ENCODE data around the gene ANKS1B. TPM values are rescaled to one million over a fixed set of nuclear protein-coding genes. Genes with fewer than 3 reads are reported as not detected.

Gene ANKS1B
- total RNA-seq, 1 experiment from 2014 or later, result 0.54 TPM

GRCh38 chr12:99282624-99283023, 702.1 kb downstream of the ANKS1B start:
- RAD21 ChIA-PET (ENCODE audit: low non-redundant PET in 1 of 2, low total read pairs in 2 of 2, uncharacterized antibody in 2 of 2, unreplicated experiment in 2 of 2), result no interaction called here
- no peaks in the 10 kb centered on the region for H3K79me2 ChIP-seq (ENCODE audit: insufficient read depth, low read length)
- intact Hi-C loops (cut with micrococcal nuclease), result no loop called here

More at GRCh38 chr12:99282624-99283023, 702.1 kb downstream of the ANKS1B start:
- Histone ChIP-seq H3K36me3 (ENCODE audit: control insufficient read depth in 1 of 2, insufficient read depth in 2 of 2, low read length in 2 of 2) (no peaks in the 10 kb centered on the region), H2AFZ (ENCODE audit: low read depth, low read length, poor library complexity, severe bottlenecking) (no peak overlapping the region), H3K9me3 (ENCODE audit: control insufficient read depth in 1 of 2, insufficient read depth in 1 of 2, low read depth in 1 of 2, low read length in 2 of 2) (no peaks in the 10 kb centered on the region), H3K27ac (ENCODE audit: low read depth, low read length) (no peak overlapping the region), H4K20me1 (ENCODE audit: insufficient read depth) (no peaks in the 10 kb centered on the region), H3K4me1 (ENCODE audit: control insufficient read depth in 1 of 2, insufficient read depth in 2 of 2, low read length in 2 of 2) (no peaks in the 10 kb centered on the region), H3K4me2 (ENCODE audit: low read length) (no peak overlapping the region), H3K9me2 (ENCODE audit: insufficient read depth) (no peaks in the 10 kb centered on the region), H3K27me3 (ENCODE audit: insufficient read depth, low read length) (no peaks in the 10 kb centered on the region; the same call in 1 of the 2 replicates), H3K4me3 (replicated peaks in 1 of 2; ENCODE audit: low read depth in 1 of 2, low read length in 2 of 2) (no peak overlapping the region), H3K9ac (ENCODE audit: low read length) (no peak overlapping the region)
- DNase-seq (ENCODE audit: low read depth, low spot score), result no peak
- CTCF ChIA-PET, result no interaction called here
- no peak for ATAC-seq
- no TSS peak for BruUV-seq (replicated peaks)
- POLR2A ChIA-PET, result no interaction called here
- TF ChIP-seq CTCF (IDR thresholded peaks at IDR 0.05 in 2 of 3, conservative IDR thresholded peaks at IDR 0.05 in 1 of 3; ENCODE audit: borderline replicate concordance in 1 of 3, insufficient read depth in 1 of 3, low read depth in 2 of 3, low read length in 2 of 3) (no peak), FOSL1 (IDR thresholded peaks at IDR 0.05; ENCODE audit: low read depth) (no peak), JUND (IDR thresholded peaks at IDR 0.05) (no peak), SIN3A (IDR thresholded peaks at IDR 0.05; ENCODE audit: low read depth) (no peak), EZH2 (IDR thresholded peaks at IDR 0.05) (no peak), POLR2A (IDR thresholded peaks at IDR 0.05; ENCODE audit: borderline replicate concordance, extremely low read depth, insufficient read depth, insufficient read length) (no peak), CEBPB (IDR thresholded peaks at IDR 0.05; ENCODE audit: low read depth) (no peak), SP1 (IDR thresholded peaks at IDR 0.05; ENCODE audit: low read depth) (no peak), ATF3 (IDR thresholded peaks at IDR 0.05) (no peak), TCF7L2 (IDR thresholded peaks at IDR 0.05; ENCODE audit: borderline replicate concordance, extremely low read depth, insufficient read depth, insufficient read length) (no peak), EZH2phosphoT487 (IDR thresholded peaks at IDR 0.05; ENCODE audit: borderline replicate concordance) (no peak), ZNF274 (IDR thresholded peaks at IDR 0.05; ENCODE audit: low read depth, low read length) (no peak), YY1 (IDR thresholded peaks at IDR 0.05; ENCODE audit: extremely low read depth, insufficient replicate concordance, low read depth, low read length) (no peak), CBX3 (IDR thresholded peaks at IDR 0.05; ENCODE audit: low read depth) (no peak), REST (IDR thresholded peaks at IDR 0.05; ENCODE audit: low read depth) (no peak), RAD21 (IDR thresholded peaks at IDR 0.05; ENCODE audit: low read depth) (no peak), MAX (IDR thresholded peaks at IDR 0.05) (no peak)

Data from HCT116 (cell line).